IMR-90 (cell line): ENCODE measurements around the gene LCTL. TPM values are rescaled to one million over a fixed set of nuclear protein-coding genes. Genes with fewer than 3 reads are reported as not detected.

Experiments
- ATAC-seq: fragments of 200-7000 bp; cut with Tn5 transposase; 2 replicates; pipeline ENCODE4 v1.9.1; 2020; ENCODE audit warnings: low read depth, mild to moderate bottlenecking, moderate library complexity
- BruUV-seq: library from RNA; stranded (reverse); fragments of 400-500 nt; replicated peaks from 2 replicates; lab custom pipeline; 2021; lab: Mats Ljungman, UMichigan
- CTCF ChIA-PET: fragments of 300-600 bp; formaldehyde crosslinking; extraction: SDS; loops from one replicate; lab custom pipeline; 2021; ENCODE audit warnings: antibody characterized with exemption; lab: Yijun Ruan, JAX
- POLR2A ChIA-PET: fragments of 300-600 bp; sonication (Branson Sonifier 250); formaldehyde crosslinking; loops from one replicate; lab custom pipeline; 2022; ENCODE audit warnings: antibody characterized with exemption; ENCODE audit not compliant: unreplicated experiment; lab: Charles Lee
- DNase-seq: peaks from one replicate; pipeline ENCODE4 v3.0.0; 2013
- H2AFZ ChIP-seq: replicated peaks from 2 replicates; pipeline ENCODE3; 2013; ENCODE audit warnings: low read length, mild to moderate bottlenecking; ENCODE audit not compliant: poor library complexity
- H2AK5ac ChIP-seq: 2 replicates; pipeline ENCODE4 v1.6.1; 2013; ENCODE audit warnings: low read depth, low read length, inconsistent platforms
- H2AK9ac ChIP-seq: replicated peaks from 2 replicates; pipeline ENCODE3; 2013; ENCODE audit warnings: mild to moderate bottlenecking, low read depth, low read length, moderate library complexity; ENCODE audit not compliant: poor library complexity
- H2BK120ac ChIP-seq: 2 replicates; pipeline ENCODE4 v1.6.1; 2013; ENCODE audit warnings: low read depth, low read length, inconsistent platforms
- H2BK15ac ChIP-seq: 3 replicates; pipeline ENCODE4 v1.6.1; 2013; ENCODE audit warnings: low read depth, low read length, inconsistent platforms
- H2BK20ac ChIP-seq: 2 replicates; pipeline ENCODE4 v1.6.1; 2013; ENCODE audit warnings: low read depth, mild to moderate bottlenecking, inconsistent platforms, low read length, moderate library complexity
- H2BK5ac ChIP-seq: 2 replicates; pipeline ENCODE4 v1.6.1; 2013; ENCODE audit warnings: mild to moderate bottlenecking, low read depth, low read length, inconsistent platforms; ENCODE audit not compliant: poor library complexity, severe bottlenecking
- H3K14ac ChIP-seq: replicated peaks from 2 replicates; pipeline ENCODE4 v1.6.1; 2013; ENCODE audit warnings: low read depth, low read length, inconsistent platforms
- H3K18ac ChIP-seq: 2 replicates; pipeline ENCODE4 v1.6.1; 2013; ENCODE audit warnings: low read depth, low read length, control low read depth
- H3K23ac ChIP-seq: 2 replicates; pipeline ENCODE4 v1.6.1; 2013; ENCODE audit warnings: low read depth, low read length, inconsistent platforms
- H3K27ac ChIP-seq: 2 replicates; pipeline ENCODE4 v1.5.1; 2013; ENCODE audit warnings: mild to moderate bottlenecking, control low read depth, low read length; ENCODE audit not compliant: insufficient read depth
- H3K27me3 ChIP-seq: 2 replicates; pipeline ENCODE4 v1.6.1; 2013; ENCODE audit warnings: low read length; ENCODE audit not compliant: control insufficient read depth, insufficient read depth
- H3K36me3 ChIP-seq: 2 replicates; pipeline ENCODE4 v1.6.1; 2013; ENCODE audit warnings: low read length, mixed read lengths; ENCODE audit not compliant: control insufficient read depth, insufficient read depth
- H3K4ac ChIP-seq: 2 replicates; pipeline ENCODE4 v1.6.1; 2013; ENCODE audit warnings: low read depth, low read length, inconsistent platforms
- H3K4me1 ChIP-seq: 2 replicates; pipeline ENCODE4 v1.6.1; 2013; ENCODE audit warnings: low read length, mixed read lengths; ENCODE audit not compliant: control insufficient read depth, insufficient read depth
- H3K4me2 ChIP-seq: 2 replicates; pipeline ENCODE4 v1.6.1; 2013; ENCODE audit warnings: low read depth, mild to moderate bottlenecking, control low read depth, low read length, moderate library complexity
- H3K4me3 ChIP-seq: 2 replicates; pipeline ENCODE4 v1.5.1; 2013; ENCODE audit warnings: low read depth, mild to moderate bottlenecking, control low read depth, low read length, moderate library complexity; ENCODE audit not compliant: insufficient read depth
- H3K56ac ChIP-seq: 2 replicates; pipeline ENCODE4 v1.6.1; 2013; ENCODE audit warnings: low read length, inconsistent platforms; ENCODE audit not compliant: insufficient read depth; ENCODE audit errors: extremely low read depth
- H3K79me1 ChIP-seq, 2 experiments: 2 replicates each; pipeline ENCODE4 v1.6.1; 2013; ENCODE audit warnings: low read length in 2 of 2, inconsistent platforms in 1 of 2, low read depth in 1 of 2
- H3K9ac ChIP-seq: 2 replicates; pipeline ENCODE4 v1.6.1; 2013; ENCODE audit warnings: low read depth, low read length, control low read depth
- H3K9me1 ChIP-seq: 2 replicates; pipeline ENCODE4 v1.6.1; 2013; ENCODE audit warnings: low read length, inconsistent platforms; ENCODE audit not compliant: insufficient read depth
- H3K9me3 ChIP-seq: 2 replicates; pipeline ENCODE4 v1.6.1; 2013; ENCODE audit warnings: low read length; ENCODE audit not compliant: control insufficient read depth, insufficient read depth
- H4K20me1 ChIP-seq: 2 replicates; pipeline ENCODE4 v1.6.1; 2013; ENCODE audit warnings: low read length, inconsistent platforms; ENCODE audit not compliant: insufficient read depth
- H4K5ac ChIP-seq: 2 replicates; pipeline ENCODE4 v1.6.1; 2013; ENCODE audit warnings: mild to moderate bottlenecking, low read depth, low read length, control low read depth
- H4K8ac ChIP-seq, 2 experiments: 2 replicates each; pipeline ENCODE4 v1.6.1; 2013; ENCODE audit warnings: low read depth in 2 of 2, low read length in 2 of 2, control low read depth in 1 of 2, inconsistent platforms in 1 of 2
- H4K91ac ChIP-seq: 2 replicates; pipeline ENCODE4 v1.6.1; 2013; ENCODE audit warnings: low read depth, low read length, inconsistent platforms; ENCODE audit not compliant: insufficient read depth
- FOS ChIP-seq: fragments of 150-350 bp; IDR thresholded peaks from 2 replicates; pipeline ENCODE4 v1.6.1; 2016; ENCODE audit warnings: low read depth, low read length
- MAZ ChIP-seq: IDR thresholded peaks from 2 replicates; pipeline ENCODE4 v1.6.1; 2012; ENCODE audit warnings: low read depth, mild to moderate bottlenecking, low read length, improper control_type of control experiment, moderate library complexity, borderline replicate concordance
- POLR2A ChIP-seq: IDR thresholded peaks from 2 replicates; pipeline ENCODE4 v1.6.1; 2012; ENCODE audit warnings: mild to moderate bottlenecking, low read depth, low read length
- RAD21 ChIP-seq: IDR thresholded peaks from 2 replicates; pipeline ENCODE4 v1.6.1; 2012; ENCODE audit warnings: low read length, improper control_type of control experiment
- WGBS, 2 experiments: methylation state at CpG; one replicate each; pipeline versions ENCODE4 v1.1.5 to v1.1.7; 2013; ENCODE audit warnings: missing lambda C conversion rate in 2 of 2; ENCODE audit not compliant: insufficient read length in 1 of 2; ENCODE audit errors: extremely low coverage in 2 of 2; 5-methylcytosine and 5-hydroxymethylcytosine counted together
- dilution Hi-C: fragments of 300-500 bp; cut with HindIII; formaldehyde crosslinking; loops from one replicate; pipeline ENCODE4 v1.14.3; 2018; ENCODE audit warnings: low sequenced_read_pairs; ENCODE audit not compliant: unreplicated experiment
- in situ Hi-C: fragments of 300-500 bp; cut with MboI; formaldehyde crosslinking; loops from 3 replicates; pipeline ENCODE4 v1.14.3; 2019; ENCODE audit warnings: low sequenced_read_pairs, inconsistent platforms, mixed read lengths
- intact Hi-C: fragments of 100-400 bp; cut with micrococcal nuclease; formaldehyde crosslinking; loops from 2 replicates; pipeline ENCODE4 v1.10.0; 2022
- polyA plus RNA-seq, 3 experiments: library from polyadenylated mRNA; depleted of rRNA; stranded (reverse); fragments of >200 nt; gene quantifications; 2 replicates each; pipeline ENCODE4 v1.2.3, GENCODE V29; 2012; ENCODE audit warnings: low replicate concordance in 1 of 3
- total RNA-seq: library from RNA; depleted of rRNA; stranded (reverse); fragments of >200 nt; gene quantifications from 2 replicates; pipeline ENCODE4 v1.2.3, GENCODE V29; 2012

The LCTL gene
- total and polyA plus RNA-seq, 2 of the 4 experiments (the other 2 are of a cell fraction), result 10.3 to 10.4 TPM

GRCh38 chr15:66563566-66564110 is 2.2 kb downstream of the LCTL start:
- H4K20me1 ChIP-seq, result no peaks in the 10 kb centered on the region
- no peak overlapping the region for H2AFZ ChIP-seq
- no peak overlapping the region for H2AK9ac ChIP-seq
- no peaks in the 10 kb centered on the region for H3K27me3 ChIP-seq
- ChIA-PET POLR2A (no interaction called here), CTCF (no interaction called here)
- intact Hi-C loops (no loop called here), in situ Hi-C loops (no loop called here), dilution Hi-C loops (no loop called here)
- no TSS peak for BruUV-seq
- DNase-seq (no peak), ATAC-seq (no peak)
- no peak overlapping the region for H2BK20ac ChIP-seq
- H4K8ac ChIP-seq, result no peak overlapping the region
- no peak overlapping the region for H3K4me3 ChIP-seq
- no peak overlapping the region for H2AK5ac ChIP-seq
- H3K23ac ChIP-seq, result no peak overlapping the region
- no peak overlapping the region for H4K91ac ChIP-seq
- no peak overlapping the region for H3K4ac ChIP-seq
- H3K56ac ChIP-seq, result no peak overlapping the region
- no peak overlapping the region for H3K4me2 ChIP-seq
- peaks cover 11% of the 10 kb centered on the region for H3K4me1 ChIP-seq
- no peak overlapping the region for H2BK15ac ChIP-seq
- no peak overlapping the region for H3K14ac ChIP-seq
- H2BK120ac ChIP-seq, result no peak overlapping the region
- peaks cover 0 to 3% of the 10 kb centered on the region in 2 experiments; a peak in 1 of 4 replicates for H3K79me1 ChIP-seq
- H4K5ac ChIP-seq, result no peak overlapping the region
- no peak overlapping the region for H3K27ac ChIP-seq
- H3K9ac ChIP-seq, result no peak overlapping the region
- TF ChIP-seq POLR2A (no peak), FOS (no peak), MAZ (no peak), RAD21 (no peak)
- peaks cover 6% of the 10 kb centered on the region for H3K9me1 ChIP-seq
- no peak overlapping the region for H3K18ac ChIP-seq
- WGBS, 2 experiments, result 92% methylated on average over 6 of the region's 13 CpGs; no CpG with 5 or more reads in 1 of the 2 experiments
- no peak overlapping the region for H2BK5ac ChIP-seq
- H3K36me3 ChIP-seq, result no peaks in the 10 kb centered on the region
- no peaks in the 10 kb centered on the region for H3K9me3 ChIP-seq
